ENCODE results near the gene PCED1B. TPM values are rescaled to one million over a fixed set of nuclear protein-coding genes. Genes with fewer than 3 reads are reported as not detected.
"Not testable (repeated sequence)": the region's sequence is repeated elsewhere in the genome, so short reads cannot be mapped to it uniquely, and the experiment has no call there.

Gene PCED1B
- total and polyA plus RNA-seq, 4 experiments from 2014 or later = 44.3 to 74.6 (median 47.8) TPM

DNA sequence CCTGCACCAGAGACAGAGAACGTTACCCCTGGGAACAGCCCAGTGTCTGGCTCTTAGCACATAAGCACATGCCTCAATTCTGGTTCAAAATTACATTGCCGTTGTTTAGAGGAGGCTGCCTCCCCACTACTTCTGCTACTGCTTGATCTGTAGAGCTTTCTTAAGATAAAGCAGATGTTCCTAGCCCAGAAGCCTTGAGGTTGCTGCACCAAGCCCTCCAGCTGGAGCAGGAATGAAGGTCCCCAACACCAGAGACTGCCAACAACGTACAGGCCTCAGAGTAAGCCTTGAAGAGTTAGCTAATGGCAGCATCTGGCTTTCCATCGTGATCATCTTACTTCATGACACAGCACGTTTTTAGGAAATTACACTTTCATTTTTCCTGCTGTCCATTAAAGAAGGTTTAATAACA is 35.1 kb downstream of the PCED1B start:
- Histone ChIP-seq H3K4me3 (ENCODE audit: low read length in 2 of 2) (no peak overlapping the region), H3K27ac (ENCODE audit: low read depth, low read length) (no peak overlapping the region), H3K4me1 (ENCODE audit: insufficient read depth, low read length) (peaks cover 29% of the 10 kb centered on the region), H3K9me3 (ENCODE audit: control insufficient read depth in 1 of 2, low read length in 2 of 2) (no peaks in the 10 kb centered on the region), H3K27me3 (ENCODE audit: insufficient read depth, low read length) (no peaks in the 10 kb centered on the region), H3K36me3 (ENCODE audit: insufficient read depth, low read length) (no peaks in the 10 kb centered on the region)
- Mint-ChIP-seq H3K27me3 (no peaks in the 10 kb centered on the region), H3K27ac (peak overlapping the region in 1 of 7 donors; percentile 42), H3K4me1 (peaks cover 20 to 49% (median 34%) of the 10 kb centered on the region in 4 donors), H3K9me3 (peaks cover 0 to 6% (median 0%) of the 10 kb centered on the region in 8 donors), H3K36me3 (peaks cover 39 to 63% of the 10 kb centered on the region in 2 donors), H3K4me3 (no peak overlapping the region)
- CTCF ChIA-PET (ENCODE audit: partially characterized antibody) = no interaction called here
- DNase-seq = no peak
- intact Hi-C loops (cut with micrococcal nuclease) = no loop called here
- POLR2A ChIA-PET (ENCODE audit: partially characterized antibody) = no interaction called here

DNA sequence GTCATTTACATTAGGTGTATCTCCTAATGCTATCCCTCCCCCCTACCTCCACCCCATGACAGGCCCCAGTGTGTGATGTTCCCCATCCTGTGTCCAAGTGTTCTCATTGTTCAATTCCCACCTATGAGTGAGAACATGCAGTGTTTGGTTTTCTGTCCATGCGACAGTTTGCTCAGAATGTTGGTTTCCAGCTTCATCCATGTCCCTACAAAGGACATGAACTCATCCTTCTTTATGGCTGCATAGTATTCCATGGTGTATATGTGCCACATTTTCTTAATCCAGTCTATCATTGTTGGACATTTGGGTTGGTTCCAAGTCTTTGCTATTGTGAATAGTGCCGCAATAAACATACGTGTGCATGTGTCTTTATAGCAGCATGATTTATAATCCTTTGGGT is 37.9 kb downstream of the PCED1B start:
- peaks cover 3 to 23% (median 10%) of the 10 kb centered on the region in 4 donors for H3K4me1 Mint-ChIP-seq
- H3K9me3 ChIP-seq (ENCODE audit: control insufficient read depth in 1 of 2, low read length in 2 of 2); H3K36me3 ChIP-seq (ENCODE audit: insufficient read depth, low read length); H3K27me3 ChIP-seq (ENCODE audit: insufficient read depth, low read length); CTCF ChIA-PET (ENCODE audit: partially characterized antibody); H3K27ac ChIP-seq (ENCODE audit: low read depth, low read length); DNase-seq; H3K4me3 Mint-ChIP-seq; H3K4me3 ChIP-seq (ENCODE audit: low read length in 2 of 2); POLR2A ChIA-PET (ENCODE audit: partially characterized antibody); H3K27me3 Mint-ChIP-seq; H3K9me3 Mint-ChIP-seq; intact Hi-C loops (cut with micrococcal nuclease); H3K4me1 ChIP-seq (ENCODE audit: insufficient read depth, low read length): not testable (repeated sequence)
- peaks cover 40 to 55% of the 10 kb centered on the region in 2 donors for H3K36me3 Mint-ChIP-seq
- peak overlapping the region in 1 of 7 donors; percentile 46 for H3K27ac Mint-ChIP-seq

DNA sequence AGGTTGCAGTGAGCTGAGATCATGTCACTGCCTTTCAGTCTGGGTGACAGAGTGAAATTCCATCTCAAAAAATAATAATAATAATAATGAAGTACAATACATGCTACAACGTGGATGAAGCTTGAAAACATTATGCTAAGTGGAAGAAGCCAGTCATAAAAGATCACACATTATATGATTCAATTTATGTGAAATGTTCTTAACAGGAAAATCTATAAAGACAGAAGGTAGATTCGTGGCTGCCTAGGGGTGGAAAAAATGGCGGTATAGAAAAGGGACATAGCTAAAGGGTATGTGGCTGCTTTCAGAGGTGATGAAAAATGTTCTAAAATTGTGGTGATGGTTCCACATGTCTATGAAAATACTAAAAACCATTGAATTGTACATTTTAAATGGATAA is 41.3 kb downstream of the PCED1B start:
- Histone ChIP-seq H3K9me3 (ENCODE audit: control insufficient read depth in 1 of 2, low read length in 2 of 2) (no peaks in the 10 kb centered on the region), H3K27me3 (ENCODE audit: insufficient read depth, low read length) (no peaks in the 10 kb centered on the region), H3K36me3 (ENCODE audit: insufficient read depth, low read length) (no peaks in the 10 kb centered on the region), H3K4me1 (ENCODE audit: insufficient read depth, low read length) (no peaks in the 10 kb centered on the region), H3K4me3 (ENCODE audit: low read length in 2 of 2) (no peak overlapping the region), H3K27ac (ENCODE audit: low read depth, low read length) (no peak overlapping the region)
- no peak for DNase-seq
- Mint-ChIP-seq H3K4me3 (no peak overlapping the region), H3K27ac (peak overlapping the region in 2 of 7 donors; percentile 37 to 39), H3K27me3 (no peaks in the 10 kb centered on the region), H3K9me3 (peaks cover 0 to 6% (median 0%) of the 10 kb centered on the region in 8 donors), H3K36me3 (peaks cover 31 to 46% of the 10 kb centered on the region in 2 donors), H3K4me1 (peaks cover 0 to 18% (median 13%) of the 10 kb centered on the region in 4 donors)
- ChIA-PET POLR2A (ENCODE audit: partially characterized antibody) (no interaction called here), CTCF (ENCODE audit: partially characterized antibody) (no interaction called here)
- intact Hi-C loops (cut with micrococcal nuclease) = no loop called here

DNA sequence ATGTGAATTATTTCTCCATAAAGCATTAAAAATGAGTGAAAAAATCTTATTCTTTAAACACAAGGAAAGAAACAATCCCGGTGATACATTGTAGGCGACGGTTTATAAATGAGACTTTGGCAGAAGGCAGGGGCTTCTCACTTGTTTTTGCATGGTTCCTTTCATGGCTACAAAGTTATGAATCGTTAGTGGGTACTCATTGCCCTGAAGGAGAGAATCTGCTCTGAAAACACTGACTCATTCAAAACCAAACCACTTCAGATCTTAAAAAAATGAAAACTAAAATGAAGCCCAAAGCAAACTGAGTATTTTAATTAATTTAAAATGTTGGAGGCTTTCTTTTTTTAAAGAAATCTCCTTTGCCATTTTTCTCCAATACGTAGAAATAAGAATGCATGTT is 41.7 kb downstream of the PCED1B start:
- Histone ChIP-seq H3K4me3 (ENCODE audit: low read length in 2 of 2) (no peak overlapping the region), H3K9me3 (ENCODE audit: control insufficient read depth in 1 of 2, low read length in 2 of 2) (no peaks in the 10 kb centered on the region), H3K4me1 (ENCODE audit: insufficient read depth, low read length) (no peaks in the 10 kb centered on the region), H3K27me3 (ENCODE audit: insufficient read depth, low read length) (no peaks in the 10 kb centered on the region), H3K36me3 (ENCODE audit: insufficient read depth, low read length) (no peaks in the 10 kb centered on the region), H3K27ac (ENCODE audit: low read depth, low read length) (no peak overlapping the region)
- DNase-seq = no peak
- intact Hi-C loops (cut with micrococcal nuclease) = no loop called here
- Mint-ChIP-seq H3K36me3 (peaks cover 28 to 46% of the 10 kb centered on the region in 2 donors), H3K4me3 (no peak overlapping the region), H3K27ac (no peak overlapping the region), H3K27me3 (no peaks in the 10 kb centered on the region), H3K4me1 (peaks cover 0 to 17% (median 13%) of the 10 kb centered on the region in 4 donors), H3K9me3 (peaks cover 0 to 6% (median 0%) of the 10 kb centered on the region in 8 donors)
- ChIA-PET POLR2A (ENCODE audit: partially characterized antibody) (no interaction called here), CTCF (ENCODE audit: partially characterized antibody) (no interaction called here)

DNA sequence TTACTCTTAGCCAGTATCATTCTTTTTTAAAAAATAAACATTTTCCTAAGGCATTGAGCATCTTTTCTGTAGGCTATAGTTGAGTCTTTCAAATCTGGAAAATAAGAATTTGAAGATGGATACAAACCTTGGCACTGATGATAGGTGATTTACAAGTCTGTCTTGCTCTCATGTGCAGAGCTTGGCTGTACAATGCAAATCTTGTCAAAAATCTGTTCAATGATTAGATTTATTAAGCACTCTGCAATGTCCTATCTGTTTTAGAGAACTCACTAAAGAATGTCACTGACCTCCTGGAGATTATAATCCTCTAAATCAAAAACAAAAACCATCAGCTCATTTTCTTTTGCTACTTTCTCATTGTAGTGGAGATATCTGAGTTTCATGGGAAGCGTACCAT is 43.2 kb downstream of the PCED1B start:
- POLR2A ChIA-PET (ENCODE audit: partially characterized antibody) = no interaction called here
- H3K27ac Mint-ChIP-seq = no peak overlapping the region
- intact Hi-C loops (cut with micrococcal nuclease) = no loop called here

DNA sequence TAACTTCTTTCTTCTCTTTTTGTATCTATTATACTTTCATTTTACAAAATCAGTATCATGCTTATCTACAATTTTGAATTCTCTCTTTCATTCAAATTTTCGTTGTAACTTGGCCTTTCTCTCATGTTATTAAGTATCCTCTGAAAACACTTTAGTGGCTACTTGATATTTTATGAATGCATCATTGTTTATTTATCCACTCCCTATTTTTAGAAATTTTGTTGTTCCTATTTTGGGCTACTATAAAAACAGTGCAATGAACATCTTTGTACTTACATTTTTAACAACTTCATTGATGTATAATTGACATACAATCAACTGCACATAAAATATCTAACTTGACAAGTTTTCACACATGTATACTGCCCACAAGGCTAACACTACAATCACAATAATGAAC is 44.3 kb downstream of the PCED1B start:
- no peaks in the 10 kb centered on the region for H3K27me3 ChIP-seq (ENCODE audit: insufficient read depth, low read length)
- no peak overlapping the region for H3K4me3 ChIP-seq (ENCODE audit: low read length in 2 of 2)
- POLR2A ChIA-PET (ENCODE audit: partially characterized antibody) = no interaction called here
- H3K9me3 ChIP-seq (ENCODE audit: control insufficient read depth in 1 of 2, low read length in 2 of 2) = no peaks in the 10 kb centered on the region
- Mint-ChIP-seq H3K4me1 (peaks cover 0 to 15% (median 11%) of the 10 kb centered on the region in 4 donors), H3K36me3 (peaks cover 24 to 47% of the 10 kb centered on the region in 2 donors), H3K9me3 (no peaks in the 10 kb centered on the region), H3K27ac (peak overlapping the region in 2 of 7 donors; percentile 9 to 57), H3K27me3 (no peaks in the 10 kb centered on the region), H3K4me3 (no peak overlapping the region)
- no peaks in the 10 kb centered on the region for H3K4me1 ChIP-seq (ENCODE audit: insufficient read depth, low read length)
- intact Hi-C loops (cut with micrococcal nuclease) = no loop called here
- DNase-seq = no peak
- CTCF ChIA-PET (ENCODE audit: partially characterized antibody) = no interaction called here
- H3K27ac ChIP-seq (ENCODE audit: low read depth, low read length) = no peak overlapping the region
- H3K36me3 ChIP-seq (ENCODE audit: insufficient read depth, low read length) = no peaks in the 10 kb centered on the region

More for the DNA sequence above, 43.2 kb downstream of the PCED1B start:
- H3K4me1 Mint-ChIP-seq = peaks cover 0 to 17% (median 13%) of the 10 kb centered on the region in 4 donors
- no peak for DNase-seq
- CTCF ChIA-PET (ENCODE audit: partially characterized antibody) = no interaction called here
- peaks cover 0 to 2% (median 0%) of the 10 kb centered on the region in 8 donors for H3K9me3 Mint-ChIP-seq
- H3K4me1 ChIP-seq (ENCODE audit: insufficient read depth, low read length) = no peaks in the 10 kb centered on the region
- H3K27me3 ChIP-seq (ENCODE audit: insufficient read depth, low read length) = no peaks in the 10 kb centered on the region
- H3K27ac ChIP-seq (ENCODE audit: low read depth, low read length) = no peak overlapping the region
- peaks cover 28 to 48% of the 10 kb centered on the region in 2 donors for H3K36me3 Mint-ChIP-seq
- no peaks in the 10 kb centered on the region for H3K27me3 Mint-ChIP-seq
- no peak overlapping the region for H3K4me3 Mint-ChIP-seq
- no peaks in the 10 kb centered on the region for H3K36me3 ChIP-seq (ENCODE audit: insufficient read depth, low read length)
- no peak overlapping the region for H3K4me3 ChIP-seq (ENCODE audit: low read length in 2 of 2)
- no peaks in the 10 kb centered on the region for H3K9me3 ChIP-seq (ENCODE audit: control insufficient read depth in 1 of 2, low read length in 2 of 2)

DNA sequence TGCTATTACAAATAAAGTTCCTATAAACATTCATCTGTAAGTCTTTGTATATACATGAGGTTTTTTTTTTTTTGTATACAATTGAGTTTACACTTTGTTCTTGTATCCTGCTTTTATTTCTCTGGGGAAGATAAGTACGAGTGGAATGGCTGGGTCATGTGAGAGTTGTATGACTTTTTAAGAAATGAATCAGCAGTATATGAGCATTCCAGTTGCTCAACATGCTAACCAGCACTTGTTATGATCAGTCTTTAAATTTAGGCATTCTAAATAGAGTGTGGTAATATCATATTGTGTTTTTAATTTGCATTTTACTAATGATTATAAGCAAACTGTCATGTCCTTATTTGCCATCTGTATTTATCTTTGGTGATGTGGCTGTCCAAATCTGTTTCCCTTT is 45.0 kb downstream of the PCED1B start:
- no peaks in the 10 kb centered on the region for H3K36me3 ChIP-seq (ENCODE audit: insufficient read depth, low read length)
- no peak overlapping the region for H3K27ac Mint-ChIP-seq
- H3K4me1 ChIP-seq (ENCODE audit: insufficient read depth, low read length) = no peaks in the 10 kb centered on the region
- POLR2A ChIA-PET (ENCODE audit: partially characterized antibody) = no interaction called here
- no peaks in the 10 kb centered on the region for H3K9me3 Mint-ChIP-seq
- no peak overlapping the region for H3K4me3 Mint-ChIP-seq
- intact Hi-C loops (cut with micrococcal nuclease) = no loop called here
- DNase-seq = no peak
- H3K9me3 ChIP-seq (ENCODE audit: control insufficient read depth in 1 of 2, low read length in 2 of 2) = no peaks in the 10 kb centered on the region
- H3K27me3 Mint-ChIP-seq = no peaks in the 10 kb centered on the region
- CTCF ChIA-PET (ENCODE audit: partially characterized antibody) = no interaction called here
- no peak overlapping the region for H3K4me3 ChIP-seq (ENCODE audit: low read length in 2 of 2)
- no peak overlapping the region for H3K27ac ChIP-seq (ENCODE audit: low read depth, low read length)
- H3K36me3 Mint-ChIP-seq = peaks cover 20 to 45% of the 10 kb centered on the region in 2 donors
- H3K27me3 ChIP-seq (ENCODE audit: insufficient read depth, low read length) = no peaks in the 10 kb centered on the region
- peaks cover 0 to 15% (median 12%) of the 10 kb centered on the region in 4 donors for H3K4me1 Mint-ChIP-seq

DNA sequence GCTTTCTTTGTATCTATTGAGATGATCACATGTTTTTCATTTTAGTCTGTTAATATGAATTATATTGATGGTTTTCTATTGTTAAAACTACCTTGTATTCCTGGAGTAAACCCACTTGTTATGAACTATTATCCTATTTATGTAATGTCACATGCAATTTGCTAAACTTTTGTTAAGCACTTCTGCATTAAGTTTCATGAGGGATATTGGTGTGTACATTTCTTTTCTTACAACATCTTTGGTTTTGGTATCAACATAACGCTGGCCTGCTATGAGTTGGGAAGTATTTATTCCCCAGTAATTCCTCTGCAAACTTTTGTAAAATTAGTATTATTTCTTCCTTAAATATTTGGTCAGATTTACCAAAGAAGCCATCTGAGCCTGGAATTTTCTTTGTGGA is 46.8 kb downstream of the PCED1B start:
- Mint-ChIP-seq H3K9me3 (no peaks in the 10 kb centered on the region), H3K36me3 (peaks cover 17 to 40% of the 10 kb centered on the region in 2 donors), H3K4me3 (no peak overlapping the region), H3K27ac (no peak overlapping the region), H3K27me3 (no peaks in the 10 kb centered on the region), H3K4me1 (peaks cover 0 to 13% (median 12%) of the 10 kb centered on the region in 4 donors)
- intact Hi-C loops (cut with micrococcal nuclease) = no loop called here
- no peak overlapping the region for H3K27ac ChIP-seq (ENCODE audit: low read depth, low read length)
- no peaks in the 10 kb centered on the region for H3K4me1 ChIP-seq (ENCODE audit: insufficient read depth, low read length)
- no peaks in the 10 kb centered on the region for H3K9me3 ChIP-seq (ENCODE audit: control insufficient read depth in 1 of 2, low read length in 2 of 2)
- no peak for DNase-seq
- no peaks in the 10 kb centered on the region for H3K27me3 ChIP-seq (ENCODE audit: insufficient read depth, low read length)
- H3K4me3 ChIP-seq (ENCODE audit: low read length in 2 of 2) = no peak overlapping the region
- CTCF ChIA-PET (ENCODE audit: partially characterized antibody) = no interaction called here
- POLR2A ChIA-PET (ENCODE audit: partially characterized antibody) = no interaction called here
- H3K36me3 ChIP-seq (ENCODE audit: insufficient read depth, low read length) = no peaks in the 10 kb centered on the region
